IMR-90 (cell line): ENCODE measurements around the gene FAR2. TPM values are rescaled to one million over a fixed set of nuclear protein-coding genes. Genes with fewer than 3 reads are reported as not detected.

ENCODE experiments used
- ATAC-seq: fragments of 200-7000 bp; cut with Tn5 transposase; 2 replicates; pipeline ENCODE4 v1.9.1; 2020; ENCODE audit warnings: low read depth, mild to moderate bottlenecking, moderate library complexity
- BruUV-seq: library from RNA; stranded (reverse); fragments of 400-500 nt; replicated peaks from 2 replicates; lab custom pipeline; 2021; lab: Mats Ljungman, UMichigan
- CTCF ChIA-PET: fragments of 300-600 bp; formaldehyde crosslinking; extraction: SDS; loops from one replicate; lab custom pipeline; 2021; ENCODE audit warnings: antibody characterized with exemption; lab: Yijun Ruan, JAX
- POLR2A ChIA-PET: fragments of 300-600 bp; sonication (Branson Sonifier 250); formaldehyde crosslinking; loops from one replicate; lab custom pipeline; 2022; ENCODE audit warnings: antibody characterized with exemption; ENCODE audit not compliant: unreplicated experiment; lab: Charles Lee
- DNase-seq: peaks from one replicate; pipeline ENCODE4 v3.0.0; 2013
- H2AFZ ChIP-seq: replicated peaks from 2 replicates; pipeline ENCODE3; 2013; ENCODE audit warnings: low read length, mild to moderate bottlenecking; ENCODE audit not compliant: poor library complexity
- H2AK5ac ChIP-seq: 2 replicates; pipeline ENCODE4 v1.6.1; 2013; ENCODE audit warnings: low read depth, low read length, inconsistent platforms
- H2AK9ac ChIP-seq: replicated peaks from 2 replicates; pipeline ENCODE3; 2013; ENCODE audit warnings: mild to moderate bottlenecking, low read depth, low read length, moderate library complexity; ENCODE audit not compliant: poor library complexity
- H2BK120ac ChIP-seq: 2 replicates; pipeline ENCODE4 v1.6.1; 2013; ENCODE audit warnings: low read depth, low read length, inconsistent platforms
- H2BK15ac ChIP-seq: 3 replicates; pipeline ENCODE4 v1.6.1; 2013; ENCODE audit warnings: low read depth, low read length, inconsistent platforms
- H2BK20ac ChIP-seq: 2 replicates; pipeline ENCODE4 v1.6.1; 2013; ENCODE audit warnings: low read depth, mild to moderate bottlenecking, inconsistent platforms, low read length, moderate library complexity
- H2BK5ac ChIP-seq: 2 replicates; pipeline ENCODE4 v1.6.1; 2013; ENCODE audit warnings: mild to moderate bottlenecking, low read depth, low read length, inconsistent platforms; ENCODE audit not compliant: poor library complexity, severe bottlenecking
- H3K14ac ChIP-seq: replicated peaks from 2 replicates; pipeline ENCODE4 v1.6.1; 2013; ENCODE audit warnings: low read depth, low read length, inconsistent platforms
- H3K18ac ChIP-seq: 2 replicates; pipeline ENCODE4 v1.6.1; 2013; ENCODE audit warnings: low read depth, low read length, control low read depth
- H3K23ac ChIP-seq: 2 replicates; pipeline ENCODE4 v1.6.1; 2013; ENCODE audit warnings: low read depth, low read length, inconsistent platforms
- H3K27ac ChIP-seq: 2 replicates; pipeline ENCODE4 v1.5.1; 2013; ENCODE audit warnings: mild to moderate bottlenecking, control low read depth, low read length; ENCODE audit not compliant: insufficient read depth
- H3K27me3 ChIP-seq: 2 replicates; pipeline ENCODE4 v1.6.1; 2013; ENCODE audit warnings: low read length; ENCODE audit not compliant: control insufficient read depth, insufficient read depth
- H3K36me3 ChIP-seq: 2 replicates; pipeline ENCODE4 v1.6.1; 2013; ENCODE audit warnings: low read length, mixed read lengths; ENCODE audit not compliant: control insufficient read depth, insufficient read depth
- H3K4ac ChIP-seq: 2 replicates; pipeline ENCODE4 v1.6.1; 2013; ENCODE audit warnings: low read depth, low read length, inconsistent platforms
- H3K4me1 ChIP-seq: 2 replicates; pipeline ENCODE4 v1.6.1; 2013; ENCODE audit warnings: low read length, mixed read lengths; ENCODE audit not compliant: control insufficient read depth, insufficient read depth
- H3K4me2 ChIP-seq: 2 replicates; pipeline ENCODE4 v1.6.1; 2013; ENCODE audit warnings: low read depth, mild to moderate bottlenecking, control low read depth, low read length, moderate library complexity
- H3K4me3 ChIP-seq: 2 replicates; pipeline ENCODE4 v1.5.1; 2013; ENCODE audit warnings: low read depth, mild to moderate bottlenecking, control low read depth, low read length, moderate library complexity; ENCODE audit not compliant: insufficient read depth
- H3K56ac ChIP-seq: 2 replicates; pipeline ENCODE4 v1.6.1; 2013; ENCODE audit warnings: low read length, inconsistent platforms; ENCODE audit not compliant: insufficient read depth; ENCODE audit errors: extremely low read depth
- H3K79me1 ChIP-seq, 2 experiments: 2 replicates each; pipeline ENCODE4 v1.6.1; 2013; ENCODE audit warnings: low read length in 2 of 2, inconsistent platforms in 1 of 2, low read depth in 1 of 2
- H3K9ac ChIP-seq: 2 replicates; pipeline ENCODE4 v1.6.1; 2013; ENCODE audit warnings: low read depth, low read length, control low read depth
- H3K9me1 ChIP-seq: 2 replicates; pipeline ENCODE4 v1.6.1; 2013; ENCODE audit warnings: low read length, inconsistent platforms; ENCODE audit not compliant: insufficient read depth
- H3K9me3 ChIP-seq: 2 replicates; pipeline ENCODE4 v1.6.1; 2013; ENCODE audit warnings: low read length; ENCODE audit not compliant: control insufficient read depth, insufficient read depth
- H4K20me1 ChIP-seq: 2 replicates; pipeline ENCODE4 v1.6.1; 2013; ENCODE audit warnings: low read length, inconsistent platforms; ENCODE audit not compliant: insufficient read depth
- H4K5ac ChIP-seq: 2 replicates; pipeline ENCODE4 v1.6.1; 2013; ENCODE audit warnings: mild to moderate bottlenecking, low read depth, low read length, control low read depth
- H4K8ac ChIP-seq, 2 experiments: 2 replicates each; pipeline ENCODE4 v1.6.1; 2013; ENCODE audit warnings: low read depth in 2 of 2, low read length in 2 of 2, control low read depth in 1 of 2, inconsistent platforms in 1 of 2
- H4K91ac ChIP-seq: 2 replicates; pipeline ENCODE4 v1.6.1; 2013; ENCODE audit warnings: low read depth, low read length, inconsistent platforms; ENCODE audit not compliant: insufficient read depth
- ELK1 ChIP-seq: fragments of 150-350 bp; IDR thresholded peaks from 2 replicates; pipeline ENCODE4 v1.6.1; 2016; ENCODE audit warnings: low read depth, mild to moderate bottlenecking, low read length, moderate library complexity, borderline replicate concordance
- WGBS, 2 experiments: methylation state at CpG; one replicate each; pipeline versions ENCODE4 v1.1.5 to v1.1.7; 2013; ENCODE audit warnings: missing lambda C conversion rate in 2 of 2; ENCODE audit not compliant: insufficient read length in 1 of 2; ENCODE audit errors: extremely low coverage in 2 of 2; 5-methylcytosine and 5-hydroxymethylcytosine counted together
- dilution Hi-C: fragments of 300-500 bp; cut with HindIII; formaldehyde crosslinking; loops from one replicate; pipeline ENCODE4 v1.14.3; 2018; ENCODE audit warnings: low sequenced_read_pairs; ENCODE audit not compliant: unreplicated experiment
- in situ Hi-C: fragments of 300-500 bp; cut with MboI; formaldehyde crosslinking; loops from 3 replicates; pipeline ENCODE4 v1.14.3; 2019; ENCODE audit warnings: low sequenced_read_pairs, inconsistent platforms, mixed read lengths
- intact Hi-C: fragments of 100-400 bp; cut with micrococcal nuclease; formaldehyde crosslinking; loops from 2 replicates; pipeline ENCODE4 v1.10.0; 2022
- polyA plus RNA-seq, 3 experiments: library from polyadenylated mRNA; depleted of rRNA; stranded (reverse); fragments of >200 nt; gene quantifications; 2 replicates each; pipeline ENCODE4 v1.2.3, GENCODE V29; 2012; ENCODE audit warnings: low replicate concordance in 1 of 3
- total RNA-seq: library from RNA; depleted of rRNA; stranded (reverse); fragments of >200 nt; gene quantifications from 2 replicates; pipeline ENCODE4 v1.2.3, GENCODE V29; 2012

Gene FAR2
- total and polyA plus RNA-seq, 2 of the 4 experiments (the other 2 are of a cell fraction) = 1.1 to 2.0 TPM

GRCh38 chr12:29152981-29153630 is 4.0 kb downstream of the FAR2 start:
- ATAC-seq (no peak), DNase-seq (no peak)
- dilution Hi-C loops (no loop called here), intact Hi-C loops (no loop called here), in situ Hi-C loops (no loop called here)
- ChIA-PET POLR2A (no interaction called here), CTCF (no interaction called here)
- Histone ChIP-seq H3K27ac (no peak overlapping the region), H3K23ac (no peak overlapping the region), H3K18ac (no peak overlapping the region), H2AK9ac (no peak overlapping the region), H3K4me1 (peaks cover 4% of the 10 kb centered on the region; the same call in 1 of the 2 replicates), H3K4me2 (no peak overlapping the region), H3K36me3 (no peaks in the 10 kb centered on the region), H2BK120ac (no peak overlapping the region), H3K4ac (no peak overlapping the region), H2AK5ac (no peak overlapping the region), H3K9ac (no peak overlapping the region), H3K14ac (no peak overlapping the region), H3K79me1 (no peaks in the 10 kb centered on the region), H2BK5ac (no peak overlapping the region), H3K4me3 (no peak overlapping the region), H2BK15ac (no peak overlapping the region), H4K91ac (no peak overlapping the region), H2AFZ (no peak overlapping the region), H2BK20ac (no peak overlapping the region), H4K20me1 (no peaks in the 10 kb centered on the region), H3K9me1 (no peaks in the 10 kb centered on the region), H4K8ac (no peak overlapping the region), H3K9me3 (no peaks in the 10 kb centered on the region), H4K5ac (no peak overlapping the region), H3K27me3 (peaks cover 8% of the 10 kb centered on the region; the same call in 1 of the 2 replicates), H3K56ac (no peak overlapping the region)
- BruUV-seq = no TSS peak
- TF ChIP-seq ELK1 = no peak
- WGBS, 2 experiments = 30% methylated on average over 2 of the region's 4 CpGs; no CpG with 5 or more reads in 1 of the 2 experiments
